ENCODE data around the gene OCA2.

DNA sequence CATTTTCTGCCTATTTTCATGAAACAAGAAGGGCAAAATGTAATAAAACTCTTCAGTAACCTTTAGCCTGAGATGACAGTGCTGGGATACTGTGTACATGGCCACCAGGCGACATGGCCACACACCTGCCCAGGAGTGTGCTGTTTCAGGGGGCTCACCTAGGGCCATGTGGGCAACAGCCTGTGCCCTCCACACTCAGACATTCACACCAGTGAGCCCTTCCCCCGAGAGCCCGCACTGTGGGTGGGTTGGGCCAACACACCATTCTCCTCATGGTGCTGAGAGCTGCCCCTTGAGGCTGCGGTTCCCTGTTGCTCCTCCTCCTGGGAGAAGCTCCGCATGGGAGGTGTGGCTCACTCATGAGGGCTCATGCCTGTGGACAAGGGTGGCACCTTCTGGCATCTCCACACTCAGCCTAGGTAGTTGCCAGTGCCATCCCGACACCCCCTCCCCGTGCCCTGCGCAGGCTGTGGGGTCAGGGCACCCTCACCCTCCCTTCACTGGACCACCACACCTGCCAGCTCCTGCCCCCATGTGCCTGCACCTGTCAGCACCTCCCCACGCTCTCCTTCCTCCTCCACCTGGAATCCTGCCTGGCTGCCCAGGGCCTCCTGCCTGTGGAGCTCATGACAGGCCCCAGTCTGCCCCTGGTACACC, 19.7 kb downstream of the OCA2 start:
- TF ChIP-seq CEBPB (IDR thresholded peaks at IDR 0.05): no peak
- TF ChIP-seq CREB1 (IDR thresholded peaks at IDR 0.05; ENCODE audit: low read depth): no peak
- no peak for TF ChIP-seq YY1 (IDR thresholded peaks at IDR 0.05; ENCODE audit: low read depth)
- TF ChIP-seq, protein P1, sequence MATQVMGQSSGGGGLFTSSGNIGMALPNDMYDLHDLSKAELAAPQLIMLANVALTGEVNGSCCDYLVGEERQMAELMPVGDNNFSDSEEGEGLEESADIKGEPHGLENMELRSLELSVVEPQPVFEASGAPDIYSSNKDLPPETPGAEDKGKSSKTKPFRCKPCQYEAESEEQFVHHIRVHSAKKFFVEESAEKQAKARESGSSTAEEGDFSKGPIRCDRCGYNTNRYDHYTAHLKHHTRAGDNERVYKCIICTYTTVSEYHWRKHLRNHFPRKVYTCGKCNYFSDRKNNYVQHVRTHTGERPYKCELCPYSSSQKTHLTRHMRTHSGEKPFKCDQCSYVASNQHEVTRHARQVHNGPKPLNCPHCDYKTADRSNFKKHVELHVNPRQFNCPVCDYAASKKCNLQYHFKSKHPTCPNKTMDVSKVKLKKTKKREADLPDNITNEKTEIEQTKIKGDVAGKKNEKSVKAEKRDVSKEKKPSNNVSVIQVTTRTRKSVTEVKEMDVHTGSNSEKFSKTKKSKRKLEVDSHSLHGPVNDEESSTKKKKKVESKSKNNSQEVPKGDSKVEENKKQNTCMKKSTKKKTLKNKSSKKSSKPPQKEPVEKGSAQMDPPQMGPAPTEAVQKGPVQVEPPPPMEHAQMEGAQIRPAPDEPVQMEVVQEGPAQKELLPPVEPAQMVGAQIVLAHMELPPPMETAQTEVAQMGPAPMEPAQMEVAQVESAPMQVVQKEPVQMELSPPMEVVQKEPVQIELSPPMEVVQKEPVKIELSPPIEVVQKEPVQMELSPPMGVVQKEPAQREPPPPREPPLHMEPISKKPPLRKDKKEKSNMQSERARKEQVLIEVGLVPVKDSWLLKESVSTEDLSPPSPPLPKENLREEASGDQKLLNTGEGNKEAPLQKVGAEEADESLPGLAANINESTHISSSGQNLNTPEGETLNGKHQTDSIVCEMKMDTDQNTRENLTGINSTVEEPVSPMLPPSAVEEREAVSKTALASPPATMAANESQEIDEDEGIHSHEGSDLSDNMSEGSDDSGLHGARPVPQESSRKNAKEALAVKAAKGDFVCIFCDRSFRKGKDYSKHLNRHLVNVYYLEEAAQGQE (IDR thresholded peaks at IDR 0.05; ENCODE audit: low read depth): no peak
- no peak for TF ChIP-seq EP300 (IDR thresholded peaks at IDR 0.05; ENCODE audit: borderline replicate concordance)
- TF ChIP-seq, protein P2, sequence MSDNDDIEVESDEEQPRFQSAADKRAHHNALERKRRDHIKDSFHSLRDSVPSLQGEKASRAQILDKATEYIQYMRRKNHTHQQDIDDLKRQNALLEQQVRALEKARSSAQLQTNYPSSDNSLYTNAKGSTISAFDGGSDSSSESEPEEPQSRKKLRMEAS (IDR thresholded peaks at IDR 0.05): no peak
- no peak for TF ChIP-seq EGR1 (IDR thresholded peaks at IDR 0.05)
- TF ChIP-seq RAD21 (IDR thresholded peaks at IDR 0.05; ENCODE audit: low read depth): no peak
- no peak for TF ChIP-seq TAF1 (IDR thresholded peaks at IDR 0.05; ENCODE audit: low read depth)
- no peak for TF ChIP-seq FOXM1 (IDR thresholded peaks at IDR 0.05; ENCODE audit: borderline replicate concordance, low read depth)
- no peak for TF ChIP-seq ZBTB7A (IDR thresholded peaks at IDR 0.05; ENCODE audit: low read depth)
- TF ChIP-seq TCF12 (IDR thresholded peaks at IDR 0.05; ENCODE audit: low read depth): no peak
- TF ChIP-seq TEAD4 (IDR thresholded peaks at IDR 0.05): no peak
- TF ChIP-seq, protein P3, sequence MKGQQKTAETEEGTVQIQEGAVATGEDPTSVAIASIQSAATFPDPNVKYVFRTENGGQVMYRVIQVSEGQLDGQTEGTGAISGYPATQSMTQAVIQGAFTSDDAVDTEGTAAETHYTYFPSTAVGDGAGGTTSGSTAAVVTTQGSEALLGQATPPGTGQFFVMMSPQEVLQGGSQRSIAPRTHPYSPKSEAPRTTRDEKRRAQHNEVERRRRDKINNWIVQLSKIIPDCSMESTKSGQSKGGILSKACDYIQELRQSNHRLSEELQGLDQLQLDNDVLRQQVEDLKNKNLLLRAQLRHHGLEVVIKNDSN (IDR thresholded peaks at IDR 0.05): no peak
